Measurements from ENCODE around the gene VSTM5.

GRCh38 chr11:93773601-93774200 is 76.7 kb downstream of the VSTM5 start:
- TF ChIP-seq POLR2A (IDR thresholded peaks at IDR 0.05; ENCODE audit: borderline replicate concordance, extremely low read depth, insufficient read depth, insufficient read length), result no peak
- TF ChIP-seq, protein P1, sequence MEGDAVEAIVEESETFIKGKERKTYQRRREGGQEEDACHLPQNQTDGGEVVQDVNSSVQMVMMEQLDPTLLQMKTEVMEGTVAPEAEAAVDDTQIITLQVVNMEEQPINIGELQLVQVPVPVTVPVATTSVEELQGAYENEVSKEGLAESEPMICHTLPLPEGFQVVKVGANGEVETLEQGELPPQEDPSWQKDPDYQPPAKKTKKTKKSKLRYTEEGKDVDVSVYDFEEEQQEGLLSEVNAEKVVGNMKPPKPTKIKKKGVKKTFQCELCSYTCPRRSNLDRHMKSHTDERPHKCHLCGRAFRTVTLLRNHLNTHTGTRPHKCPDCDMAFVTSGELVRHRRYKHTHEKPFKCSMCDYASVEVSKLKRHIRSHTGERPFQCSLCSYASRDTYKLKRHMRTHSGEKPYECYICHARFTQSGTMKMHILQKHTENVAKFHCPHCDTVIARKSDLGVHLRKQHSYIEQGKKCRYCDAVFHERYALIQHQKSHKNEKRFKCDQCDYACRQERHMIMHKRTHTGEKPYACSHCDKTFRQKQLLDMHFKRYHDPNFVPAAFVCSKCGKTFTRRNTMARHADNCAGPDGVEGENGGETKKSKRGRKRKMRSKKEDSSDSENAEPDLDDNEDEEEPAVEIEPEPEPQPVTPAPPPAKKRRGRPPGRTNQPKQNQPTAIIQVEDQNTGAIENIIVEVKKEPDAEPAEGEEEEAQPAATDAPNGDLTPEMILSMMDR (IDR thresholded peaks at IDR 0.05 in 2 of 3, conservative IDR thresholded peaks at IDR 0.05 in 1 of 3; ENCODE audit: borderline replicate concordance in 1 of 3, insufficient read depth in 1 of 3, low read depth in 2 of 3, low read length in 2 of 3), result no peak
- no peak for TF ChIP-seq POLR2AphosphoS5 (IDR thresholded peaks at IDR 0.05; ENCODE audit: low read depth, low read length)
- TF ChIP-seq YY1 (IDR thresholded peaks at IDR 0.05; ENCODE audit: extremely low read depth, insufficient replicate concordance, low read depth, low read length), result no peak
- TF ChIP-seq EGR1 (IDR thresholded peaks at IDR 0.05; ENCODE audit: low read depth), result no peak
- TF ChIP-seq, protein P2, sequence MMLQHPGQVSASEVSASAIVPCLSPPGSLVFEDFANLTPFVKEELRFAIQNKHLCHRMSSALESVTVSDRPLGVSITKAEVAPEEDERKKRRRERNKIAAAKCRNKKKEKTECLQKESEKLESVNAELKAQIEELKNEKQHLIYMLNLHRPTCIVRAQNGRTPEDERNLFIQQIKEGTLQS (IDR thresholded peaks at IDR 0.05), result no peak
- no peak for TF ChIP-seq SRF (IDR thresholded peaks at IDR 0.05; ENCODE audit: low read depth)

All from HCT116 (cell line).